ENCODE data around the gene ZBTB33.

ZBTB33 gene

GRCh38 chrX:120262859-120263708, 12.5 kb downstream of the ZBTB33 start:
- DNase-seq (ENCODE audit: low read depth): no peak

- DNase-seq (ENCODE audit: low read depth): no peak
Observed at GRCh38 chrX:120264341-120264740, 13.7 kb downstream of the ZBTB33 start.

- no peak for DNase-seq (ENCODE audit: low read depth)
Observed at GRCh38 chrX:120269373-120270035, 18.9 kb downstream of the ZBTB33 start.

- no peak for DNase-seq (ENCODE audit: low read depth)
Observed at GRCh38 chrX:120270567-120270966, 20.0 kb downstream of the ZBTB33 start.

- DNase-seq (ENCODE audit: low read depth): no peak
Observed at GRCh38 chrX:120271218-120271617, 20.6 kb downstream of the ZBTB33 start.

- no peak for DNase-seq (ENCODE audit: low read depth)
Observed at GRCh38 chrX:120274145-120274544, 23.5 kb downstream of the ZBTB33 start.

GRCh38 chrX:120274958-120275357, 24.3 kb downstream of the ZBTB33 start:
- DNase-seq (ENCODE audit: low read depth): no peak

- no peak for DNase-seq (ENCODE audit: low read depth)
Observed at GRCh38 chrX:120281021-120281624, 30.5 kb downstream of the ZBTB33 start.

GRCh38 chrX:120281761-120282160, 31.1 kb downstream of the ZBTB33 start:
- DNase-seq (ENCODE audit: low read depth): no peak

GRCh38 chrX:120282697-120283096, 32.1 kb downstream of the ZBTB33 start:
- DNase-seq (ENCODE audit: low read depth): no peak

GRCh38 chrX:120286733-120287512, 36.3 kb downstream of the ZBTB33 start:
- no peak for DNase-seq (ENCODE audit: low read depth)

- DNase-seq (ENCODE audit: low read depth): no peak
Observed at GRCh38 chrX:120287513-120288112, 37.0 kb downstream of the ZBTB33 start.

- no peak for DNase-seq (ENCODE audit: low read depth)
Observed at GRCh38 chrX:120290107-120290506, 39.5 kb downstream of the ZBTB33 start.

GRCh38 chrX:120291211-120291610, 40.6 kb downstream of the ZBTB33 start:
- DNase-seq (ENCODE audit: low read depth): no peak

GRCh38 chrX:120293015-120293414, 42.4 kb downstream of the ZBTB33 start:
- no peak for DNase-seq (ENCODE audit: low read depth)

- no peak for DNase-seq (ENCODE audit: low read depth)
Observed at GRCh38 chrX:120294651-120295050, 44.0 kb downstream of the ZBTB33 start.

GRCh38 chrX:120297923-120298322, 47.3 kb downstream of the ZBTB33 start:
- DNase-seq (ENCODE audit: low read depth): no peak

- DNase-seq (ENCODE audit: low read depth): no peak
Observed at GRCh38 chrX:120299928-120300327, 49.3 kb downstream of the ZBTB33 start.

- DNase-seq (ENCODE audit: low read depth): no peak
Observed at GRCh38 chrX:120301497-120301896, 50.9 kb downstream of the ZBTB33 start.

- DNase-seq (ENCODE audit: low read depth): no peak
Observed at GRCh38 chrX:120301960-120302359, 51.3 kb downstream of the ZBTB33 start.

GRCh38 chrX:120302434-120302833, 51.8 kb downstream of the ZBTB33 start:
- DNase-seq (ENCODE audit: low read depth): peak; percentile 15

- no peak for DNase-seq (ENCODE audit: low read depth)
Observed at GRCh38 chrX:120304256-120304655, 53.6 kb downstream of the ZBTB33 start.

Measured in stimulated activated CD8-positive, alpha-beta memory T cell treated with anti-CD3 and anti-CD28 coated beads, Interleukin-15, amount 100 ng/mL, for 1 hour (primary cell).